A673 (cell line): Measurements from ENCODE around the gene XKR8. TPM values are rescaled to one million over a fixed set of nuclear protein-coding genes. Genes with fewer than 3 reads are reported as not detected.
A peak's percentile ranks its signal among the peaks of the same experiment; 100 is the strongest.

Experiments used
- BruUV-seq: library from RNA; stranded (reverse); fragments of 400-500 nt; replicated peaks from 2 replicates; lab custom pipeline; 2021; lab: Mats Ljungman, UMichigan
- CTCF ChIA-PET: fragments of 300-600 bp; sonication (Branson Sonifier 250); formaldehyde crosslinking; loops from one replicate; lab custom pipeline; 2022; ENCODE audit warnings: antibody characterized with exemption; lab: Charles Lee
- POLR2A ChIA-PET: fragments of 300-600 bp; sonication (Branson Sonifier 250); formaldehyde crosslinking; loops from one replicate; lab custom pipeline; 2022; ENCODE audit warnings: antibody characterized with exemption; ENCODE audit not compliant: low non-redundant PET; lab: Charles Lee
- DNase-seq: peaks from one replicate; pipeline ENCODE4 v3.0.0-alpha.2; 2015; ENCODE audit warnings: low spot score
- H3K27ac ChIP-seq: fragments of 200-600 bp; sonication (generic); 2 replicates; pipeline ENCODE4 v1.5.1; 2016; ENCODE audit warnings: mixed run types, low read depth, mild to moderate bottlenecking, mixed read lengths, antibody characterized with exemption, low read length; ENCODE audit not compliant: poor library complexity, severe bottlenecking
- H3K27me3 ChIP-seq: fragments of 200-600 bp; sonication (generic); replicated peaks from 2 replicates; pipeline ENCODE4 v1.6.1; 2017; ENCODE audit warnings: mixed run types, low read depth, mild to moderate bottlenecking, mixed read lengths, antibody characterized with exemption, low read length; ENCODE audit not compliant: insufficient read depth, poor library complexity
- H3K36me3 ChIP-seq: fragments of 200-600 bp; sonication (generic); 2 replicates; pipeline ENCODE4 v1.6.1; 2016; ENCODE audit warnings: mixed run types, mild to moderate bottlenecking, mixed read lengths, antibody characterized with exemption, low read length; ENCODE audit not compliant: insufficient read depth, poor library complexity, severe bottlenecking
- H3K4me1 ChIP-seq: fragments of 200-600 bp; sonication (generic); 2 replicates; pipeline ENCODE4 v1.6.1; 2017; ENCODE audit warnings: mixed run types, mild to moderate bottlenecking, mixed read lengths, antibody characterized with exemption, low read length; ENCODE audit not compliant: insufficient read depth, poor library complexity, severe bottlenecking
- H3K4me3 ChIP-seq: fragments of 200-600 bp; sonication (generic); 2 replicates; pipeline ENCODE4 v1.5.1; 2016; ENCODE audit warnings: low read depth, mixed run types, mild to moderate bottlenecking, mixed read lengths, low read length; ENCODE audit not compliant: poor library complexity, severe bottlenecking
- H3K9me3 ChIP-seq: fragments of 200-600 bp; sonication (generic); 2 replicates; pipeline ENCODE4 v1.6.1; 2016; ENCODE audit warnings: mixed run types, low read depth, mild to moderate bottlenecking, mixed read lengths, antibody characterized with exemption, low read length; ENCODE audit not compliant: poor library complexity, severe bottlenecking
- EZH2 ChIP-seq: fragments of 200-600 bp; sonication (generic); IDR thresholded peaks from 2 replicates; pipeline ENCODE4 v1.6.1; 2017; ENCODE audit warnings: borderline replicate concordance, low read depth, mild to moderate bottlenecking, mixed read lengths, antibody characterized with exemption, low read length; ENCODE audit not compliant: poor library complexity, severe bottlenecking
- intact Hi-C: fragments of 100-400 bp; cut with micrococcal nuclease; formaldehyde crosslinking; loops from one replicate; pipeline ENCODE4 v1.10.0; 2022; ENCODE audit not compliant: unreplicated experiment
- total RNA-seq: library from RNA; stranded (reverse); gene quantifications from 2 replicates; pipeline ENCODE4 v1.2.3, GENCODE V29; 2021
- TF ChIP-seq, protein P1 (sequence below): fragments of 300-800, 200-600 bp; sonication (generic); conservative IDR thresholded peaks from 2 replicates; pipeline ENCODE4 v1.5.1; 2017; ENCODE audit warnings: low read depth, mild to moderate bottlenecking, antibody characterized with exemption, low read length, moderate library complexity, mixed read lengths

Gene XKR8
- total RNA-seq, 1 experiment from 2014 or later = 6.4 TPM

- Histone ChIP-seq H3K4me3 (no peak overlapping the region), H3K9me3 (no peaks in the 10 kb centered on the region), H3K27ac (no peak overlapping the region), H3K27me3 (no peaks in the 10 kb centered on the region), H3K36me3 (no peaks in the 10 kb centered on the region), H3K4me1 (peaks cover 4% of the 10 kb centered on the region)
- no TSS peak for BruUV-seq
- DNase-seq = peak; percentile 61
- intact Hi-C loops = no loop called here
- CTCF ChIA-PET = interaction anchor here (1.0 to 1.2 kb wide), 2 partner anchors 9 to 39 kb away, joined by 3 to 8 read pairs; no protein-coding TSS in a partner anchor
- no peak for TF ChIP-seq EZH2
- TF ChIP-seq, protein P1, sequence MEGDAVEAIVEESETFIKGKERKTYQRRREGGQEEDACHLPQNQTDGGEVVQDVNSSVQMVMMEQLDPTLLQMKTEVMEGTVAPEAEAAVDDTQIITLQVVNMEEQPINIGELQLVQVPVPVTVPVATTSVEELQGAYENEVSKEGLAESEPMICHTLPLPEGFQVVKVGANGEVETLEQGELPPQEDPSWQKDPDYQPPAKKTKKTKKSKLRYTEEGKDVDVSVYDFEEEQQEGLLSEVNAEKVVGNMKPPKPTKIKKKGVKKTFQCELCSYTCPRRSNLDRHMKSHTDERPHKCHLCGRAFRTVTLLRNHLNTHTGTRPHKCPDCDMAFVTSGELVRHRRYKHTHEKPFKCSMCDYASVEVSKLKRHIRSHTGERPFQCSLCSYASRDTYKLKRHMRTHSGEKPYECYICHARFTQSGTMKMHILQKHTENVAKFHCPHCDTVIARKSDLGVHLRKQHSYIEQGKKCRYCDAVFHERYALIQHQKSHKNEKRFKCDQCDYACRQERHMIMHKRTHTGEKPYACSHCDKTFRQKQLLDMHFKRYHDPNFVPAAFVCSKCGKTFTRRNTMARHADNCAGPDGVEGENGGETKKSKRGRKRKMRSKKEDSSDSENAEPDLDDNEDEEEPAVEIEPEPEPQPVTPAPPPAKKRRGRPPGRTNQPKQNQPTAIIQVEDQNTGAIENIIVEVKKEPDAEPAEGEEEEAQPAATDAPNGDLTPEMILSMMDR = peak; percentile 66
- POLR2A ChIA-PET = no interaction called here
Measured at GRCh38 chr1:27940297-27940696, 19.5 kb upstream of the XKR8 start.

- Histone ChIP-seq H3K4me1 (peaks cover 4% of the 10 kb centered on the region), H3K9me3 (no peaks in the 10 kb centered on the region), H3K27me3 (no peaks in the 10 kb centered on the region), H3K36me3 (no peaks in the 10 kb centered on the region), H3K27ac (no peak overlapping the region), H3K4me3 (no peak overlapping the region)
- ChIA-PET POLR2A (no interaction called here), CTCF (interaction anchor here (1.0 to 1.2 kb wide), 2 partner anchors 8 to 39 kb away, joined by 3 to 8 read pairs; no protein-coding TSS in a partner anchor)
- no TSS peak for BruUV-seq
- intact Hi-C loops = no loop called here
- DNase-seq = no peak
- no peak for TF ChIP-seq EZH2
- TF ChIP-seq, protein P1 = no peak
Measured at GRCh38 chr1:27940870-27941560, 18.8 kb upstream of the XKR8 start.

- Histone ChIP-seq H3K36me3 (no peaks in the 10 kb centered on the region), H3K27me3 (no peaks in the 10 kb centered on the region), H3K4me1 (peaks cover 4% of the 10 kb centered on the region), H3K9me3 (no peaks in the 10 kb centered on the region), H3K27ac (no peak overlapping the region), H3K4me3 (no peak overlapping the region)
- no peak for DNase-seq
- ChIA-PET POLR2A (no interaction called here), CTCF (no interaction called here)
- TF ChIP-seq EZH2 = no peak
- TF ChIP-seq, protein P1 = no peak
- intact Hi-C loops = no loop called here
- BruUV-seq = no TSS peak
Measured at GRCh38 chr1:27941671-27942540, 17.9 kb upstream of the XKR8 start.
